COLO668 (cell line): ENCODE data around the gene HLCS.

Experiments
- DNase-seq: peaks from one replicate; lab custom pipeline; 2025; ENCODE audit not compliant: unreplicated experiment; lab: John Stamatoyannopoulos, UW

Gene HLCS

DNA sequence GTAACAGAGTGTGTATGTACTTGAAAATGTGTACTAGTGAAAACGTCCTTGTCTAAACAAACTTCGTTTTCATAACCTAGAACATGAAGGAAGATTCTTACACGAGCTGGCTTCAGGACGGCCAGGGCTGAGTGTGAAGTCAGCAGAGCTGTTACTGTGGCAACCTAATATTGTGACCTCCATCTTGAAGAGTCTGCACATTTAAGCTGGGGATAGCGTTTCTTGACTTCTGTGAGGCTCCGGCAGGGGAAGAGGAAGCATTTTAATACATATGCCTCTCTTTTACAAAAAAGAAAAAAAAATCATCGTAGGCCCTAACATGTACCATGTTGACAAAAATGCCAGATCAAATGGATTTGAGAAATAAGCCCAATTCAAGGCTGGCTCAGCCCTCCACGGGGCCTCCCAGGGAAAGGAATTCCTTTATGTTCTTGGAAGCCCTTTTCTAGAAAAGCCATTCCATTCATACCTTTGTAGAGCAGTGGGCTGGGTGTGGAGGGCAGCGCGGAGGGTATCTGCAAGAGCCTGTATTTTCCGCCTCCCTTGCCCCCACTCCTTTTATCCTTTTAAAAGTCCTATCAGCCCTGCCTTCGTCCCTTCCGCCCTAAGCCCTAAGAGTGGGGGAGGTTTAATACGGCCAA lies 216.4 kb downstream of the HLCS start:
- DNase-seq: no peak

DNA sequence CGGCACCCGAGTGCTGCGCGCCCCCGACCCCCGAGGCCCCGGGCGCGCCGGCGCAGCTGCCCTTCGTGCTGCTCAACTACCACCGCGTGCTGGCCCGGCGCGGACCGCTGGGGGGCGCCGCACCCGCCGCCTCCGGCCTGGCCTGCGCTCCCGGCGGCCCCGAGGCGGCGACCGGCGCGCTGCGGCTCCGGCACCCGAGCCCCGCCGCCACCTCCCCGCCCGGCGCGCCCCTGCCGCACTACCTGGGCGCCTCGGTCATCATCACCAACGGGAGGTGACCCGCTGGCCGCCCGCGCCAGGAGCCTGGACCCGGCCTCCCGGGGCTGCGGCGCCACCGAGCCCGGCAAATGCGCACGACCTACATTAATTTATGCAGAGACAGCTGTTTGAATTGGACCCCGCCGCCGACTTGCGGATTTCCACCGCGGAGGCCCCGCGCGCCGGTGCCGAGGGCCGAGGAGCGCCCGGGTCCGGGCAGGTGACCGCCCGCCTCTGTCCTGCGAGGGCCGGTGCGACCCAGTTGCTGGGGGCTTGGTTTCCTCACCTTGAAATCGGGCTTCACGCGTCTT lies 218.6 kb downstream of the HLCS start:
- DNase-seq: peak; percentile 77

DNA sequence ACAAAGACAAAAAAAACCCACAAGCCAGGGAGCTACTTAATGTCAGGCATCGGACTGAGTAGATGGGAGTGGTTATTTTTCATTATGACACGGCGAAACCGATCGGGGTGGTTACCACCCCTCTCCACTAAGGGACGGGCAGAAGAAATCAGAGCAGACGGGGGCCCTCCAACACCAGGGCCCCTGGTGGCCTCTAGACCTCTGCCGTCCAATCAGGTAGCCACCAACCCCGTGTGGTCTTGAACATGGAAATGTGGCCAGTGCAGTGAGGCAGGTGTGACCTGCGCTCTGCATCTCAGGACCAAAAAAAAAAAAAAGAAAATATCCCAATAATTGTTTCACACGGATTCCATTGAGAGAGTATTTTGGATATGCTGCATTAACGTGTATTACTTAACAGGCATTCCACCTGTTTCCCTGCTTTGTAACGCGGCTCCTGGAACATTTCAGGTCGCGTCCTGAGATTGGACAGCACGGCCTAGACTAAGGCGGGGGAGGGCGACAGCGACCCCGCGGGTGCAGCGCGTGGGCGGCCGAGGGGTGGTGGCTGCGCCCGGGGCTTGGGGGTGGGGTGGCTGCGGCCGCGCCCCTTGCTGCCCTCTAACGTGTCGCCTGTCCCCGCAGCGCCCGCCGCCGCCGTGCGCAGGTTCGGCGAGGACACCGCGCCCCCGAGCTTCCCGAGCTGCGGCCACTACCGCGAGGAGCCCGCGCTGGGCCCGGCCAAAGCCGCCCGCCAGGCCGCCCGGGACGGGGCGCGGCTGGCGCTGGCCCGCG lies 219.2 kb downstream of the HLCS start:
- DNase-seq: no peak

- DNase-seq: no peak
These were observed 221.0 kb downstream of the HLCS start for GRCh38 chr21:36745459-36745858.

DNA sequence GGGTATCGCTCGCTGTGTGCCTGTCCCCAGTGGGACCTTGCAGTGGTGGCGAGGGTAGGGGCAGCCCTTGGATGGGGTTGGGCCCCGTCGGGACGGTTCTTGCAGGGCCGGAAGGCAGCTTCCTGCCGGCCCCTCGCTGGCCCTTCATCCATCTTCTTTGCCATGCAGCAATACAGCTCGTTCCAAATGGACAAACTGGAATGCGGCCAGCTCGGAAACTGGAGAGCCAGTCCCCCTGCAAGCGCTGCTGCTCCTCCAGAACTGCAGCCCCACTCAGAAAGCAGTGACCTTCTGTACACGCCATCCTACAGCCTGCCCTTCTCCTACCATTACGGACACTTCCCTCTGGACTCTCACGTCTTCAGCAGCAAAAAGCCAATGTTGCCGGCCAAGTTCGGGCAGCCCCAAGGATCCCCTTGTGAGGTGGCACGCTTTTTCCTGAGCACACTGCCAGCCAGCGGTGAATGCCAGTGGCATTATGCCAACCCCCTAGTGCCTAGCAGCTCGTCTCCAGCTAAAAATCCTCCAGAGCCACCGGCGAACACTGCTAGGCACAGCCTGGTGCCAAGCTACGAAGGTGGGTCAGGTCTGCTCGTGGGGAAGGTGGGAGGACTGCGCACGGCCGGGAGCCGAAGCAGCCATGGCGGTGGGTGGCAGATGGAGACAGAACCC lies 221.8 kb downstream of the HLCS start:
- no peak for DNase-seq

- DNase-seq: no peak
These were observed 222.3 kb downstream of the HLCS start for GRCh38 chr21:36744190-36744559.

GRCh38 chr21:36743446-36743845 lies 223.0 kb downstream of the HLCS start:
- no peak for DNase-seq

- no peak for DNase-seq
These were observed 223.5 kb downstream of the HLCS start for GRCh38 chr21:36743008-36743407.

- no peak for DNase-seq
These were observed 225.0 kb downstream of the HLCS start for GRCh38 chr21:36741506-36741905.

DNA sequence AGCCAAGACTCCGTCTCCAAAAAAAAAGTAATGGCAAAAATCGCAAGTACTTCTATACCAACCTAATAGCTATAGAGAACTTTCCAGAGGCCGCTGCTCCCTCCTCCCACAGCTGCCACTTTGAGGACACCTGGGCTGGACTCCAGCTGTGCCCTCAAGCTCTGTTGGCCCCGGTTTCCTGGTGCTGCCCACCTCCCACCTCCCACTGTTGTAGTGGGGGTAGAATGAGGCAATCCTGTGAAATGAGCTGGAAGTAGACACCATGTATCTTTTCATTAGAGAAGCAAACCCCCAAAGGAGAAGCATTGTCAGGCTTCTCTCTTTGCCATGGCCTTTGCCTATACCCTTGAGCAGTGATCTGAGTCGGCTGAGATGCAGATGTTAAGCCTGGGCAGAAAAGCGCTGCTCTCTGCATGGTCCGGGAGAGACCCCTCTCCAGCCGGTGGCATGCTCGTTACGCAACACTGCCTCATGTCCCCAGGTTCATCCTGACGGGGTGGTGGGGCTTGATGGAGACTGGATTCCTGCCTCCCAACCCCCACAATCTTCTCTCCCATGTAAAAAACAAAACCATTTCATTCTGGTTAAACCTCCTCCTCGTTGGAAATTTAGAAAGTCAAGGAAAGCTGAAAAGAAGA lies 227.9 kb downstream of the HLCS start:
- DNase-seq: no peak

- DNase-seq: no peak
These were observed 230.6 kb downstream of the HLCS start for GRCh38 chr21:36735724-36736320.

DNA sequence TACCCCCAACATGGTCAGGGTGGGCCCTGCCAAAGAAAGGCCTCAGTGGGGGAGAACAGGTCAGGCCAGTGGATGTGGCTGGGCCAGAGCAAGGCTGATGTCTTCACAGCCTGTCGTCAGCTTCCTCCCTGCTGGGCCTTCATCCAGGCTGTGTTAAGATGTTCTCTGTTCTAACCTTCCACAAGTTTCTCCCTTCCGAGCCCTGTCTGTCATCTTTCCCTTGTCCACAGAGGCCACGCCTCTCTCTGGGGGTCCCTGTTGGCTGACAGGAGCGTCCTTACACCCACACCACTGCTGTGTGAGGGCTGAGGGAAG lies 231.3 kb downstream of the HLCS start:
- DNase-seq: no peak

DNA sequence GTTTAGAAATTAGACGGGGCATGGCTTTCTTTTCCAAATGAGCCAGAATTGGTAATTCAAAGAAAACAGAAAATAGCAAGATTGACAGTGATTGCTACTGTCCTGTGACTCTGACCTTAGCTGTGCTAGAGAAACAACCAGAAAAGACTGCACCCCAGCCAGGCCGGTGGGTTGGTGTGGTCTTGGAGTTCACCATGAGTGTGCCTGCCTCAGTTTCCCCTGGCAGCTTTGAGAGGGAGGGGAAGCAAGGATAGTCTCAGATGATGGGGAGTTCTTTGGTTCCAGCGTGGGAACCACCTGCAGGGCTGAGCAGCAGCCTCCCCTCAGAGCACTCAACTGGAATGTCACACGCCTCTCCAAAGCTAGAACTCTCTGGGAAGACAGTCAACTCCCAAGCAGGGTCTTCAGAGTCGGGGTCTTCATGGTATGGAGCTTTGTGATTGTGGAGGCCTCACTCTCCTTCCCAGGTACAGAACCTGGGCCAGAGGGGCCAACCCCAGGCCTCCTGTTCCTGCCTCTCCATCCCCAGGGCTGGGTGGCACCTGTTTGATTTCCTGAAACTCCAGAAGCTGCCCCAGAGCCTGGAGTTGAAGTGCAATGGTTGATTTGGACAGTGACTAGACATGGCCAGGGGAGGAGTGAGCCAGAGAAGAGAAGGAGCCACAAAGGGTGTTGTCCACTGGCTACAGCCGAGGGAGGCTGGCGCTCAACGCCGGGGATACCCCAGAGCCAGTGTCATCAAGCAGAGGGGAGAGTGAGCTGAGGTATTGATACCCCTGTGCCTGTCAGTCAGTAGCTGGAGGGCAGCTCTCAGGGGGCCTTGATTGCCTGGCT lies 231.9 kb downstream of the HLCS start:
- DNase-seq: no peak

DNA sequence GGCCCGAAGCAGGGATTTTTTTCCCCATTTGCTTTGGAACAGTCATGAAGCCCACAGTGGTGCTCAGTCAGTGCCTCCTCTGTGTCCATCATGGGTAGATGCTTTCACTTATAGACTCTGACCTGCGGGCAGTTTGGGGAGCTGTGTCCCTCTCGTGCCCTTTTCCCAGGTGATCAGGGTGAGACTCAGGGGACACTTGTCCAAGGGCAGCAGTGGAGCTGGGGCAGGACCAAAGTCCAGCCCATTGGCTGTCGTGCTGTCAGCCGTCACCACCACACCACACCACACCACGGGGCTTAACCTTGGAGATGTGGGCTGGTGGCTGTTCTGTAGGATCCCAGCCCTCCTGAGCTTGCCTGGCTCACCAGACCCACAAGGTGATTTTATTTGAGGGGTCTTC lies 232.6 kb downstream of the HLCS start:
- DNase-seq: no peak

- DNase-seq: no peak
These were observed 233.7 kb downstream of the HLCS start for GRCh38 chr21:36732761-36733160.

GRCh38 chr21:36732217-36732616 lies 234.3 kb downstream of the HLCS start:
- DNase-seq: no peak

GRCh38 chr21:36730291-36731281 lies 235.9 kb downstream of the HLCS start:
- no peak for DNase-seq

DNA sequence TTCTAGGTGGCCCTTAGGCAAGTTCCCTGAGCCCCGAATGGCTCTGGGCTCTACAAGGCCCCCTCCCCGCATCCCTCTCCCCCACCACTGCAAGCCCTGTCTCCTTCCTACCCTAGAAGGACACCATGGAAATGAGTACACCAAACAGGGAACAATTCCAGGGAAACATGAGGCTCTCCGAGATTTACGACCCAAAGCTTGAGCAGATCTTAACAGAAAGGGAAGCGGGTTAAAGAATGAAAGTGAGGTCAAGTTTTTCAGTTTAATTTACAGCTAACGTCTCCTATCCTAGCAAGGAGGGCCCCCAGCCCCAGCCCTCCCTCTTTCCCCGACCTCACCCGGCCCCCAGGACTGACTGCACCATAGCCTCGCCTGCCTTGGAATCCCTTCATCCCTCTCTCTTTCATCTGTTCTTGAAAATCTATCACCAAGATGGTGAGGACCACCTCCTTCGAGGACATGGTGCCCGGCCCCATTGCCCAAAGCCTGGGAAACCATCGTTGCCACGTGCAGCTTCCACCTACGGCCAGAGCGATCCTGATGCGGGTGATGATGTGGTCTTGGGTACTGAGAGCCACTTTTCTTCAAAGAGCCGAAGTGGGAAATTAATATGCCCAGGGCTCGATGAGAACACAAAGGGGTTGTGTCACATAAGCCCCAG lies 237.0 kb downstream of the HLCS start:
- DNase-seq: no peak
